CD4-positive, alpha-beta T cell treated with Interleukin-10 for 1 hour (primary cell): ENCODE data around the gene THG1L.

ENCODE experiments used
- DNase-seq: peaks from one replicate; pipeline ENCODE4 v3.0.0-alpha.2; 2020

Gene THG1L

DNA sequence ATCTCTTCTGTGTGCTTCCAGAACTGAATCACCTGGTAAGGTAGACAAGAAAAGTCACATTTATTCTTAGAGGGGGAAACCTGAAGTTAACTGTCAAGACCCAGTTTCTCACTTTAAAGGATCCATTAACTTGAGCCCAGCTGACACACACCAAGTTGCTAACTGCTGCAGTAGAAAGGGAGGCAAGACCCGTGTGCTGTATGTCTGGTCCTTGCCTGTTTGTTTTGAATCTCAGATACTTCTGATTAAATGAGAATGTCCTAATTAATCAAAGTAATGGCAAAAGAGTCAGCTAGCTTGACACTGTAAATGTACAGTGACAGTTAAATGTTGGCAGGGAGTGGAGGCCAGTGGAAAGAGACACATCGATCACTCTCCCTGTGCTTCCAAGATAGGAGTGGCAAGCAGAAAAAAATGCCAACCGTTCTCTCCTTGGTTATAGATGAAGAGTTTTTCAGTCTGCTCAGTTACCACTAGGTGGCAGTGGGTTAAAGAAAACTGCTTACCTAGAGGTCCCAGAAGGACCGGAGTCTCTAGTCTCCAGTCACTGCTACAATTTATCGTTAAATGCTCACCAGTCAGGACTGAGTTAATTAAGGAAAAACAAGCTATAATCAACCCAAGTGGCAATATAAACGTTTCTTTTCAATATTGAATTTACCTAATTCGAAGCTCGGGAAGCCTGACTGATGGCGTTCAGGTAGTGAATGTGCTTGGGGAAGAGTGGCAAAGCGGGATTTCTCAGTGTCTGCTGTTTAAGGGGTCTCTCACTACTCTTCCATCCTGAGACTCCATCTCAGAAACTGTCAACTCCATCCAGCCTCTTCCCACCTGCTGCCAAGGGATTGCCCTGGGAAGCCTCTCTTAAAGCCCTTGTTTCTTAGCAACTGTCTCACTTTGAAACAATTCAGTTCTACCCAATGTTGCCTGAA lies 30.7 kb downstream of the THG1L start:
- peak; percentile 59 for DNase-seq

DNA sequence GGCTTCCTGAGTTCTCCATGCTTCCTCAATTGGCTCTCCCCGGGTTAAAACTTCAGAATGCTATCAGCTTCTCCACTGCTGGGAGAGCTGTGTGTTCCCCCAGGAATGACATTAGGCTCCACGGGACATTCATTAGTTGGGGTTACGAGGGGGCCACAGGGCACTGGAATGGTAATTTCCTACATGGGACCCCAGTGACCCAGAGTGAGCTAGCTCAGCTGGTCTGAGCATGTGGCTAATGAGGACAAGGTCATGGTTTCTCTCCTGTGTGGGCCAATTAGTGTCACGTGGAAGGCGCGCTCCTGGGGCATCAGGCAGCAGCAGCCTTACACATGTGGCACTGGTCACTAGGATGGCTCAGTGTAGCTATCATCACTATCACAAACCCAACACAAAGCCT lies 33.3 kb downstream of the THG1L start:
- no peak for DNase-seq

DNA sequence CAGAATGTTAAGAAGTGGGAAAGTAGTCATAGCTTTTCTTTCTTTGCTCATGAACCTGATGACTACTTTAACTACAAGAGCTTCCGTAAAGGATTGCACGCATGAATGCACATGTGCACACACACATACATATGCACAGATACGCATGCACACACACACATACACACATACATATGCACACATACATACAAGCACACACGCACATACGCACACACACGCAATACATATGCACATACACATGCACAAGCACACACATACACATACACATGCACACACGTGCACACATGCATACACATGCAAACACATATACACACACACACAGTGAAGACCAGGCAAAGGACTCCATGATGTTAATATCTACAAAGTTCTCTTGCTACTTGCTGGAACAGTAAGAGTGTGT lies 35.2 kb downstream of the THG1L start:
- no peak for DNase-seq

DNA sequence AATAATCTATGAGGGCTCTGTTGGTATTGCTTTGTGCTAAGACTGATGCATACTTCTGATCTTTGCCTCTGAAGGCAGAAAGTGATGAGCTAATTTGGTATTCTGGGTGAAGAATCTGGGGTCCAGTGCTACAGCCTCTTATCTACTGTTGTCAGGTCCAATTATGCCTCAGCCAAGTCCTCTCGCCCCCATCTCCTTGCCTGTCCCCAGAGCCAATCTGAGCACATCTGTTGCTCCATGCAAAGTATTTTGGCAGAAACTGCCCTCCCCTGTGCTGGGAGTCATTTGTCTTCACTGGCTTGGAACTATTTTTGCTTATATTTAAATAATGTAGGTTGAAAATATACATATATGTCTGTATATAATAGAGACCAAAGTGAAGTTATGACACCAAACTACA lies 35.7 kb downstream of the THG1L start:
- DNase-seq = no peak

DNA sequence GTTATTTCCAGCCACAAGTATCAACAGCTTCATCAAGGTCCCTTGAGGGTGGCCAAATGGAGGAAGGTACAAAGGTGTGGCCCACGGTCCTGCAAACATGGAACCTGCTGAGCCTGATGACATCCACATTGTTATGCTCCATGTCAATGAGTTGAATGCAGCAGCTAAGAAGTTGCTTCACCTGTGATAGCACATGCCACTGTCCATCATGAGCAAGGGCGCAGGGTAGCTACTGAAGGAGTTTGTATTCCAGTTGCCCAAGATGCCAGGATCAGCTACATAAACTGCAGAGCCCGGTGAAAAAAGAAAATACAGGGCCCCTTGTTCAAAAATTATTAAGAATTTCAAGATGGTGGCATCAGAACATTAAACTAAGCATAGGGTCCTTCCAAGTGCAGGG lies 36.5 kb downstream of the THG1L start:
- no peak for DNase-seq

DNA sequence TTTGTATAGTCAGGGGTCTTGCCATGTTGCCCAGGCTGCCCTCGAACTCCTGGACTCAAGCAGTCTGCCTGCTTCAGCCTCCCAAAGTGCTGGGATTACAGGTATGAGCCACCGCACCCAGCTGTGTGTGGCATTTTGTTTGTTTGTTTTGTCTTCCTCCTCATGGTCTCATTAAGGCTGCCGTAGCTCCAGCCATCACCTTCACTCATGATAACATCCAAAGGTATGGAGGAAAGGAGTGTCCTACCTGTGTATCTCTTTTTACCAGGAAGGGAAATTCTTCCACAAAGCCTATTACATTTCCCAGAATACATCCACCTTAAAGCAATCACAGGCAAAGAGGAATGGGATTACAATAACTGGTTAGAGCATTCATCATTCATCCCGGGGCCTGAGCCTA lies 39.4 kb downstream of the THG1L start:
- no peak for DNase-seq

DNA sequence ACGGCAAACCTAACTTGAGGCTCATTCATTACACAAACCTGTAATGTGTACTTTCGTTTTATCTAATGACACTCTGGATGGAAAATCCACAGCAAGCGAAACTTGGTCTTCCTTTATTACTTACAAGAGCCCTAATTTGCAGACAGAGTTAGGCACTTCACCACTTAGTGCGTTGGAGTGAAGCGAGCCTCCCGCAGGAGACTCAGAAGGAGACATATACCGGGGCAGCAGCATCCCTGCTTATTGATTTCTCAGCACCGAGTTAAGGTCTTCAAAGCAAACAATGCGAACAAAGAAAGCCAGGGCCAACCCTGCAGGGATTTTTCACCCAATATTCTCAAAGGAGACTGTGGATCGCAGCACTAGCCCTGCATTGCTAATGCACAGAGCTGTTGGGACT lies 40.9 kb downstream of the THG1L start:
- DNase-seq = no peak

DNA sequence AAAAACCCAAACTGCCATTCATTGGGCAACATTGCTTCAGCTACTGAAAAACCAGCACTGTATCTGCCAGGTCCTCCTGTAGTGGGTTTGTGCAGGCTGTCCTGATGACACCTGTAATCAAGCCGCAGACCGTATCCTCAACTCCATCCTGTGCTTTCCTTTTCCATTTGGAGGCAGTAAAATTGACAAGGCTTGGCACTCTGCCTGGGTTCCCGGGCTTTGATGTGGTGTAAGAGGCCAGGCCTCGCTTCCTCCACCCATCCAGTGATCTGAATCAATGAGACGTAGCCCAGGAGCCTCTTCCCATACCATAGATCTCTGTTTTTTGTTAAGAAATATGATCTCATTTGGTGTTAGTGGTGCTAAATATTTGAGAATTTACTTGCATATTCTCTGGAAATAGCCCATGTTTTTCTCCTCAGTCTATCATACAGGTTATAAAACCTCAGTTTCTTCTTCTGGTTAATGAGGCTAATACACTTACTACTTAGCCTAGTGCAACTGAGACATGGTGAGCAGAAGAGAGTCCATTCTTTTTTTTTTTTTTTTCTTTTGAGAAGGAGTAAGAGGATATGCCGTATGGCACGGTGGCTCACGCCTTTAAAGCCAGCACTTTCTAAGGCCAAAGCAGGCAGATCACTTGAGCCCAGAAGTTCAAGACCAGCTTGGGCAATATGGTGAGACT lies 47.0 kb downstream of the THG1L start:
- DNase-seq = no peak

DNA sequence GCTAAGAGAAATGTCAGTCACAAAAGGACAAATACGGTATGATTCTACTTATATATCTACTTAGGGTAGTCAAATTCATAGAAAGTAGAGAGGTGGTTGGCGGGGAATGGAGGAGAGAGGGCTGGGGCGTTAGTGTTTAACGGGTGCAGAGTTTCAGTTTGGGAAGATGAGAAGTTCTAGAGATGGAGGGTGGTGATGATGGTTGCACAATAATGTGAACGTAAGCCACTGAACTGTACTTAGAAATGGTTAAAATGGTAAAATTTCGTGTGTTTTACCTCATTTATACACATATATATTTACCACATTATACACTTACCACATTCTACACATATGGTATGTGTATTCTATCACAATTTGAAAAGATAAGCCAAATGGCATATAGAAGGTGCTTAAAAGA lies 48.0 kb downstream of the THG1L start:
- DNase-seq = no peak

DNA sequence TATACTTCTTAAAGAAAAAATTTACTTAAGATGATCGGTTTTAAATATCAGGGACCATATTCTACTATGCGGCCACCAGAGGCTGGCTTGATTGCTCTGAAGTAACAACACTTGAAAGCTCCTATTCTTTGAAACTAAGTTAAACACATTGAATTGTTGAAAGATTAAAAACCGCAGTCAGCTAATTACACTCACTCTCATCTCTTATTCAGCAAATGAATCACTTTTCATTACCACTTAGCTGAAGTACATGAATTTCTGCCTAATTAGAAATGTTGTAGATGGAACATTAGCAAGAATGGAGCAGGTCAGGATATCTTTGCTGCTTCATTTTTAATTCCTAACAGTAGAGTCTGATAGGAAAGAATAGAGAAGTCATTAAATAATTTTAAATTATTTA lies 54.6 kb downstream of the THG1L start:
- no peak for DNase-seq
